ENCODE data around the gene RBM11.

DNA sequence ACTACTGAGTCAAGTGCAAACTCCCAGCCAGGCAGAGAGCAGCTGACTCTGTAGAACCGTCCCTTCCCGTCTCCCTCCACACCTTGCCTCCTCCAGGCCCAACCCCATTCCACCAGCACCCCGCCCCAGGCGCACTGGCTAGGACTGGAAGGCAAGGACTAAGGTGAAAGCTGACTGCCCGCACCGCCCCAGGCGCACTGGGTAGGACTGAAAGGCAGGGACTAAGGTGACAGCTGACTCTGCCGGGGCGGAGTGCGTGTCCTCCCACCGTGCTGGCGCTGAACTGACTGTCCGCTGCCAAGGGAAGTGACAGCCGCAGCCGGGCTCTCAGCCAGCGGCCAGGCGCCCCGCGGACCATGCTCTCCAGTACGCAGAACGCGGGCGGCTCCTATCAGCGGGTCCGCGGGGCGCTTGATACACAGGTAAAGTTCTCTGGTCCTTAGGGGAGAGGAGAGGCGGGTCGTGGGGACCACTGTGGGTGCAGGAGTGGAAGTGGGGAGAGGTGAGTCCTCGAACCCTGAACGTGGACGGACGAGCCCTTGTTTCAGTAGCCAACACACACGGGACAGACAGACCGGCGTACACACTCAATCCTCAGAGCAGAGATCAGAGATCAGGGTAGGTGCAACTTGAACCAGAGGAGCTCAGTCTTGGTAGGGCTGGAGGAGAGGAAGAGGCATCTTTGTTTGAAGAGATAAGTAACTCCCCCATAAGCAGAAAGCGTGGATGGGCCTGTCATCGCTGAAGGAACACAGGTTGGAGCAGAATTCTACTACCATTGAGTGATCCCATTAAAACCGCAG, 58.0 kb downstream of the RBM11 start:
- TF ChIP-seq POLR2A (IDR thresholded peaks at IDR 0.05): no peak
- TF ChIP-seq, protein P1, sequence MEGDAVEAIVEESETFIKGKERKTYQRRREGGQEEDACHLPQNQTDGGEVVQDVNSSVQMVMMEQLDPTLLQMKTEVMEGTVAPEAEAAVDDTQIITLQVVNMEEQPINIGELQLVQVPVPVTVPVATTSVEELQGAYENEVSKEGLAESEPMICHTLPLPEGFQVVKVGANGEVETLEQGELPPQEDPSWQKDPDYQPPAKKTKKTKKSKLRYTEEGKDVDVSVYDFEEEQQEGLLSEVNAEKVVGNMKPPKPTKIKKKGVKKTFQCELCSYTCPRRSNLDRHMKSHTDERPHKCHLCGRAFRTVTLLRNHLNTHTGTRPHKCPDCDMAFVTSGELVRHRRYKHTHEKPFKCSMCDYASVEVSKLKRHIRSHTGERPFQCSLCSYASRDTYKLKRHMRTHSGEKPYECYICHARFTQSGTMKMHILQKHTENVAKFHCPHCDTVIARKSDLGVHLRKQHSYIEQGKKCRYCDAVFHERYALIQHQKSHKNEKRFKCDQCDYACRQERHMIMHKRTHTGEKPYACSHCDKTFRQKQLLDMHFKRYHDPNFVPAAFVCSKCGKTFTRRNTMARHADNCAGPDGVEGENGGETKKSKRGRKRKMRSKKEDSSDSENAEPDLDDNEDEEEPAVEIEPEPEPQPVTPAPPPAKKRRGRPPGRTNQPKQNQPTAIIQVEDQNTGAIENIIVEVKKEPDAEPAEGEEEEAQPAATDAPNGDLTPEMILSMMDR (IDR thresholded peaks at IDR 0.05): no peak
